Measurements from ENCODE around the gene UNC5CL.

Gene UNC5CL

GRCh38 chr6:41046084-41046483, 7.1 kb upstream of the UNC5CL start:
- no peak overlapping the region for H3K4me3 ChIP-seq (ENCODE audit: insufficient read depth, low read length, poor library complexity, severe bottlenecking)
- no peaks in the 10 kb centered on the region for H3K36me3 ChIP-seq (ENCODE audit: low read length)
- no peaks in the 10 kb centered on the region for H3K9me2 ChIP-seq (replicated peaks; ENCODE audit: insufficient read depth, low read length)

GRCh38 chr6:41045664-41046063, 6.6 kb upstream of the UNC5CL start:
- Histone ChIP-seq H3K9me3 (ENCODE audit: insufficient read depth, low read length) (no peaks in the 10 kb centered on the region), H3K79me2 (ENCODE audit: insufficient read depth, low read length) (no peaks in the 10 kb centered on the region), H3K4me2 (ENCODE audit: low read depth, low read length, poor library complexity, severe bottlenecking) (no peak overlapping the region), H4K20me1 (ENCODE audit: low read depth, low read length) (no peaks in the 10 kb centered on the region), H2AFZ (ENCODE audit: low read depth, low read length, severe bottlenecking) (no peak overlapping the region), H3F3A (ENCODE audit: insufficient read depth) (no peaks in the 10 kb centered on the region), H3K27me3 (ENCODE audit: low read length) (no peaks in the 10 kb centered on the region), H3K9me2 (replicated peaks; ENCODE audit: insufficient read depth, low read length) (no peaks in the 10 kb centered on the region), H3K4me3 (ENCODE audit: insufficient read depth, low read length, poor library complexity, severe bottlenecking) (no peak overlapping the region), H3K27ac (ENCODE audit: low read depth, low read length) (no peak overlapping the region), H3K36me3 (ENCODE audit: low read length) (no peaks in the 10 kb centered on the region), H3K9ac (ENCODE audit: low read length) (no peak overlapping the region)
- no peak for TF ChIP-seq EZH2phosphoT487 (conservative IDR thresholded peaks at IDR 0.05; ENCODE audit: low read length)
- TF ChIP-seq CTCF (IDR thresholded peaks at IDR 0.05; ENCODE audit: insufficient read depth, low read length, poor library complexity, severe bottlenecking): no peak

More at GRCh38 chr6:41046084-41046483, 7.1 kb upstream of the UNC5CL start:
- Histone ChIP-seq H3K4me2 (ENCODE audit: low read depth, low read length, poor library complexity, severe bottlenecking) (no peak overlapping the region), H3F3A (ENCODE audit: insufficient read depth) (no peaks in the 10 kb centered on the region), H3K27me3 (ENCODE audit: low read length) (no peaks in the 10 kb centered on the region), H4K20me1 (ENCODE audit: low read depth, low read length) (no peaks in the 10 kb centered on the region), H3K9ac (ENCODE audit: low read length) (no peak overlapping the region), H3K27ac (ENCODE audit: low read depth, low read length) (no peak overlapping the region), H3K9me3 (ENCODE audit: insufficient read depth, low read length) (no peaks in the 10 kb centered on the region), H2AFZ (ENCODE audit: low read depth, low read length, severe bottlenecking) (no peak overlapping the region), H3K79me2 (ENCODE audit: insufficient read depth, low read length) (no peaks in the 10 kb centered on the region)
- no peak for TF ChIP-seq EZH2phosphoT487 (conservative IDR thresholded peaks at IDR 0.05; ENCODE audit: low read length)
- no peak for TF ChIP-seq CTCF (IDR thresholded peaks at IDR 0.05; ENCODE audit: insufficient read depth, low read length, poor library complexity, severe bottlenecking)

- Histone ChIP-seq H3K27ac (ENCODE audit: low read depth, low read length) (no peak overlapping the region), H3K9me3 (ENCODE audit: insufficient read depth, low read length) (no peaks in the 10 kb centered on the region), H3K9ac (ENCODE audit: low read length) (no peak overlapping the region), H2AFZ (ENCODE audit: low read depth, low read length, severe bottlenecking) (no peak overlapping the region), H3K79me2 (ENCODE audit: insufficient read depth, low read length) (no peaks in the 10 kb centered on the region), H3K27me3 (ENCODE audit: low read length) (no peaks in the 10 kb centered on the region), H3K4me2 (ENCODE audit: low read depth, low read length, poor library complexity, severe bottlenecking) (no peak overlapping the region), H3K36me3 (ENCODE audit: low read length) (no peaks in the 10 kb centered on the region), H3K9me2 (replicated peaks; ENCODE audit: insufficient read depth, low read length) (no peaks in the 10 kb centered on the region), H4K20me1 (ENCODE audit: low read depth, low read length) (no peaks in the 10 kb centered on the region), H3K4me3 (ENCODE audit: insufficient read depth, low read length, poor library complexity, severe bottlenecking) (no peak overlapping the region), H3F3A (ENCODE audit: insufficient read depth) (no peaks in the 10 kb centered on the region)
- TF ChIP-seq CTCF (IDR thresholded peaks at IDR 0.05; ENCODE audit: insufficient read depth, low read length, poor library complexity, severe bottlenecking) (no peak), EZH2phosphoT487 (conservative IDR thresholded peaks at IDR 0.05; ENCODE audit: low read length) (no peak)
Measured at GRCh38 chr6:41043151-41043550, 4.1 kb upstream of the UNC5CL start.

All from SU-DHL-6 (cell line).